AG10803 (cell line): ENCODE data around the gene ITIH3.

Source experiments
- DNase-seq: peaks from one replicate; pipeline ENCODE4 v3.0.0; 2010; ENCODE audit warnings: low read depth
- H3K4me3 ChIP-seq: 2 replicates; pipeline ENCODE4 v1.5.1; 2011; ENCODE audit warnings: mild to moderate bottlenecking, low read length, control low read depth
- TF ChIP-seq, protein P1 (sequence below): conservative IDR thresholded peaks from 2 replicates; pipeline ENCODE4 v1.5.1; 2011; ENCODE audit warnings: mild to moderate bottlenecking, low read length, control low read depth, inconsistent platforms

Gene ITIH3, protein sequence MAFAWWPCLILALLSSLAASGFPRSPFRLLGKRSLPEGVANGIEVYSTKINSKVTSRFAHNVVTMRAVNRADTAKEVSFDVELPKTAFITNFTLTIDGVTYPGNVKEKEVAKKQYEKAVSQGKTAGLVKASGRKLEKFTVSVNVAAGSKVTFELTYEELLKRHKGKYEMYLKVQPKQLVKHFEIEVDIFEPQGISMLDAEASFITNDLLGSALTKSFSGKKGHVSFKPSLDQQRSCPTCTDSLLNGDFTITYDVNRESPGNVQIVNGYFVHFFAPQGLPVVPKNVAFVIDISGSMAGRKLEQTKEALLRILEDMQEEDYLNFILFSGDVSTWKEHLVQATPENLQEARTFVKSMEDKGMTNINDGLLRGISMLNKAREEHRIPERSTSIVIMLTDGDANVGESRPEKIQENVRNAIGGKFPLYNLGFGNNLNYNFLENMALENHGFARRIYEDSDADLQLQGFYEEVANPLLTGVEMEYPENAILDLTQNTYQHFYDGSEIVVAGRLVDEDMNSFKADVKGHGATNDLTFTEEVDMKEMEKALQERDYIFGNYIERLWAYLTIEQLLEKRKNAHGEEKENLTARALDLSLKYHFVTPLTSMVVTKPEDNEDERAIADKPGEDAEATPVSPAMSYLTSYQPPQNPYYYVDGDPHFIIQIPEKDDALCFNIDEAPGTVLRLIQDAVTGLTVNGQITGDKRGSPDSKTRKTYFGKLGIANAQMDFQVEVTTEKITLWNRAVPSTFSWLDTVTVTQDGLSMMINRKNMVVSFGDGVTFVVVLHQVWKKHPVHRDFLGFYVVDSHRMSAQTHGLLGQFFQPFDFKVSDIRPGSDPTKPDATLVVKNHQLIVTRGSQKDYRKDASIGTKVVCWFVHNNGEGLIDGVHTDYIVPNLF

DNA sequence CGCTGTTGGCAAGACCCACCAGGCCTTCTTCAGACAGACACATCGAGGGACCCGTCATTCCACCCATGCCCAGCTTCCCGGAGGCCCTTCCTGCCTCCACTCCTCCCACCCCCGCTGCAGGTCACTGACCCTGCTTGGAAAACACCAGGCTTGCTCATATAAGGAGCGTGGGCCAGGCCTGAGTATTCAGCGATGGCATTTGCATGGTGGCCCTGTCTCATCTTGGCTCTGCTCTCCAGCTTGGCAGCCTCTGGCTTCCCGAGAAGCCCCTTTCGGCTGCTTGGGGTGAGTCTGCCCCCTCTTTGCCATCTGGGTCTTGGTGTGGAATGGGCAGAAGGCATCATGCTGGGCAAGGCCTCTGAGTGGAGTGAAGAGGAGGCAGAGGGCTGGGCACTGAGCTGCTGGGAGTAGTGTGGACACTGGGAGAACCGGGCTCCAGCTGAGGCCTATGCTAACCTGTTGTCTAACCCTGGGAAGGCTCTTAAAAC lies at the start of gene ITIH3:
TSS of gene ITIH3 (plus strand) at position 185 of the 488 bp plus-strand sequence. CDS start at position 193, 8 bp downstream.
- H3K4me3 ChIP-seq, result no peak within 1 kb of the TSS
- no peak for DNase-seq
- TF ChIP-seq, protein P1, sequence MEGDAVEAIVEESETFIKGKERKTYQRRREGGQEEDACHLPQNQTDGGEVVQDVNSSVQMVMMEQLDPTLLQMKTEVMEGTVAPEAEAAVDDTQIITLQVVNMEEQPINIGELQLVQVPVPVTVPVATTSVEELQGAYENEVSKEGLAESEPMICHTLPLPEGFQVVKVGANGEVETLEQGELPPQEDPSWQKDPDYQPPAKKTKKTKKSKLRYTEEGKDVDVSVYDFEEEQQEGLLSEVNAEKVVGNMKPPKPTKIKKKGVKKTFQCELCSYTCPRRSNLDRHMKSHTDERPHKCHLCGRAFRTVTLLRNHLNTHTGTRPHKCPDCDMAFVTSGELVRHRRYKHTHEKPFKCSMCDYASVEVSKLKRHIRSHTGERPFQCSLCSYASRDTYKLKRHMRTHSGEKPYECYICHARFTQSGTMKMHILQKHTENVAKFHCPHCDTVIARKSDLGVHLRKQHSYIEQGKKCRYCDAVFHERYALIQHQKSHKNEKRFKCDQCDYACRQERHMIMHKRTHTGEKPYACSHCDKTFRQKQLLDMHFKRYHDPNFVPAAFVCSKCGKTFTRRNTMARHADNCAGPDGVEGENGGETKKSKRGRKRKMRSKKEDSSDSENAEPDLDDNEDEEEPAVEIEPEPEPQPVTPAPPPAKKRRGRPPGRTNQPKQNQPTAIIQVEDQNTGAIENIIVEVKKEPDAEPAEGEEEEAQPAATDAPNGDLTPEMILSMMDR, result no peak

DNA sequence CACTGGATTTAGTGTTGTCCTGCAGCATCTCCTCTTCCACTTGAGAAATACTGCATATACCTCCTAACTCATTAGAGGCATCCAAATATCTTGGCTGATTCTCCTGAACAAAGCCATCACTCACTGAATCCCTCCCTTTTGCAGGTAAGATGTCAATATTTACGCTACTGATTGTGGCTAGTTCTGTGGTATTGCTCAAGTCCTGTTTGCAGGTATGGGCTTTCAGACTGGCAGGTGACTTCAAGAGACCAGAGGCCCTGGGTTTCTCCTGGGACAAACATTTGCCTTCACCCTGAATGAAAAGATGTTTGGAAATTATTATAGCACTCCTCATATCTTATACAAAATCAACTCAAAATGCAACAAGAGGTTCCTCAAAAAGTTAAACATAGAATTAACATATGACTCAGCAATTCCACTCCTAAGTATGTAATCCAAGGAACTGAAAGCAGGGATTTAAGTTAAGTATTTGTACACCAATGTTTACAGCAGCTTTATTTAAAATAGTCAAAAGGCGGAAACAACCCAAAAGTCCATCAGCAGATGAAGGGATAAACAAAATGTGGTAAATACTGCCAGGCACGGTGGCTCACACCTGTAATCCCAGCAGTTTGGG lies 42.4 kb upstream of the ITIH3 start:
- peak; percentile 8 for DNase-seq
- H3K4me3 ChIP-seq, result no peak overlapping the region
- TF ChIP-seq, protein P1, result no peak

DNA sequence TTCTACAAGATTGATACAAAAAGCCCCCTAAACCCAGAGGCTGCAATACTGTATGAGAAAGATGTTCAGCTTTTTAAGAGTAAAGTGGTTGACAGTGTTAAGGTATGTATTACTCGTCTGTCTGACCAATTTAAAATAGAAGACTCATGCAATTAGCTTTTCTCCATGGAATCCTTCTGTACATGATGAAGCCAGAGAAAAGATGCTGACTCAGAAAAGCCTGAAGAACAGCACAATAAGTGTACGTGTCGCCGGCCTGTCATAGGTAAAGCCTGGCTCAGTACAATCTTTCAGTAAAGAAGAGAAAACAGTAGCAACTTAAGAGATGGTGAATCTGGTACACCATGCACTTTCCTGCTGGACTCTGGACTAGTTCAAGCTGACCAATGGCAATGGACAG lies 40.2 kb upstream of the ITIH3 start:
- no peak overlapping the region for H3K4me3 ChIP-seq
- DNase-seq, result no peak
- TF ChIP-seq, protein P1, result no peak

DNA sequence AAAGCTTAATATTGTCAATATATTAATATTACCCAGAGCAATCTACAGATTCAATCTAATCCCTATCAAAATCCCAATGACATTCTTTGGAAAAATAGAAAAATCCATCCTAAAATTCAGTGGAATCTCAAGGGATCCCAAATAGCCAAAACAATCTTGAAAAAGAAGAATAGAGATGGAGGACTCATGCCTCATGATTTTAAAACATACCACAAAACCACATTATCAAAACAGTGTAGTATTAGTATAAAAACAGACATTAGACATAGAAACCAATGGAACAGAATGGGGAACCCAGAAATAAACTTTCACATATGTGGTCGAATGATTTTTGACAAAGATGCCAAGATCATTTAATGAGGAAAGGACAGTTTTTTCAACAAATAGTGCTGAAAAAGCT lies 38.5 kb upstream of the ITIH3 start:
- TF ChIP-seq, protein P1, result no peak
- H3K4me3 ChIP-seq, result no peak overlapping the region
- DNase-seq, result no peak

DNA sequence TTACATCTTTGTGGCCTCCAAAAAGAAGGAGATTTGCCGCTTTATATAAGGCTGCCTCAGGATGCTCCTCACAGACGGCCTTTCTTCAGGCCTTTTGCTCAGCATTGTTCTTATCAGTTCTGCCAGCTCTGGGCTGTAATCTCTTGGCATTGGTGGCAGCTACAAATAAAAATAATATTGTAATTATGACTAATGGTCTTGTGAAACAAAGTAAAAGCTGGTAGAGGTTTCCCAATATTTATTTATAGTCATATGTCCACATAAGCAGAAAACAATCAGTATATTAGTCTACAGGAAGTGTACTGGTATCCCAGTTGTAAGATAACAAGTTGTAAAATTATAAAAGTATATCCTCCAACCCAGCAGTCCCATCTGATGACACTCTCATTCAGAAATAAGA lies 31.1 kb upstream of the ITIH3 start:
- TF ChIP-seq, protein P1, result no peak
- H3K4me3 ChIP-seq, result no peak overlapping the region
- DNase-seq, result no peak

DNA sequence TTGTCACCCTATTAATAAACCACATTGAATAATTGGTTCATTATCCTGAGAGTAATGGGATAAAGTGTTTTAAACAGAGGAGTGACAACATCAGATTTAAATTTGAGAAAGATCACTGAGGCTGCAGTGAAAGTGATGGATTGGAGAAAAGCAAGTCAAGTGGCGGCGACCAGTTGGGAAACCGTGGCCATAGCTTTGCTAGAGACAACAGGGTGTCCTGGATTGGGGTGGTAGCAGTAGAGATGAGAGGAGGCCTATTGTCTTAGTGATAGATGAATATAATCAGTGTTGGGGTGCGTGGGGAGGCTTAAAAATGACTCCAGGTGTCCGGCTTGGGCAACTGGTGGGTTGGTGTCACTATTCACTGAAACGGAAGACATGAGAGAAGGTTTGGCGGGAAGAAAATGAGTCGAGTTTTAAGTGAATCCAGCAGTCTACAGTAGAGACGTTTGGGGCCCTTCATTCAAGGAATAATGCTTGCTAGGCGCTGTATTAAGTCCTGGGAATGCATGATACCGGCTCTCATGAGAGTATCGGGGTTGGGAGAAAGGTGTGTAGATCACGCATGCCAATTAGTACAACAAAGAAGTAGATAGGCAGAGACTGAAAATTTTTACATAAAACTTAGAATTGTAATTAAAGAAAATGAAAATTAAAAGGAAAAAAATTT lies 24.7 kb upstream of the ITIH3 start:
- DNase-seq, result no peak
- H3K4me3 ChIP-seq, result peak overlapping the region; percentile 84
- TF ChIP-seq, protein P1, result no peak
